VCaP (cell line): ENCODE data around the gene FERMT3.
A peak's percentile ranks its signal among the peaks of the same experiment; 100 is the strongest.

Source experiments
- H3K27ac ChIP-seq: fragments of 450-650 bp; 2 replicates; pipeline ENCODE4 v1.5.1; 2017
- CTCF ChIP-seq: fragments of 450-650 bp; conservative IDR thresholded peaks from 2 replicates; pipeline ENCODE4 v1.5.1; 2017; ENCODE audit warnings: mild to moderate bottlenecking, moderate library complexity

Gene FERMT3

GRCh38 chr11:64224151-64224890 is 17.8 kb downstream of the FERMT3 start:
- H3K27ac ChIP-seq: peak overlapping the region; percentile 94
- no peak for TF ChIP-seq CTCF

GRCh38 chr11:64224891-64225607 is 18.5 kb downstream of the FERMT3 start:
- no peak for TF ChIP-seq CTCF
- peak overlapping the region; percentile 94 for H3K27ac ChIP-seq

GRCh38 chr11:64225608-64226506 is 19.3 kb downstream of the FERMT3 start, which contains the start of the genes NUDT22 and TRPT1:
Gene NUDT22 (plus strand): TSS chr11:64226274. CDS start chr11:64226653, 379 bp downstream.
Gene TRPT1 (minus strand): TSS chr11:64226186. CDS start chr11:64225860, 326 bp downstream.
- peak within 1 kb of the TSS; percentile 94 for H3K27ac ChIP-seq
- peak; percentile 67 for TF ChIP-seq CTCF

- no peak for TF ChIP-seq CTCF
- H3K27ac ChIP-seq: peak overlapping the region; percentile 94
These were observed 20.1 kb downstream of the FERMT3 start for GRCh38 chr11:64226507-64227051.

- TF ChIP-seq CTCF: no peak
- peak overlapping the region; percentile 94 for H3K27ac ChIP-seq
These were observed 21.0 kb downstream of the FERMT3 start for GRCh38 chr11:64227405-64227956.

- no peak for TF ChIP-seq CTCF
- peak overlapping the region; percentile 94 for H3K27ac ChIP-seq
These were observed 22.7 kb downstream of the FERMT3 start for GRCh38 chr11:64229090-64229743.
